GM12878 (cell line): ENCODE measurements around the gene SLC6A1.

Experiments used
- ATF7 ChIP-seq: fragments of 450-650 bp; IDR thresholded peaks from 2 replicates; pipeline ENCODE4 v1.6.1; 2016; ENCODE audit warnings: low read depth, mild to moderate bottlenecking
- CTCF ChIP-seq, 3 experiments: IDR thresholded peaks in 2 of 3; conservative IDR thresholded peaks in 1 of 3; 2 replicates each; pipeline ENCODE4 v1.5.1; 2011; ENCODE audit warnings: low read depth in 3 of 3, low read length in 3 of 3, mild to moderate bottlenecking in 3 of 3, control low read depth in 2 of 3, moderate library complexity in 2 of 3, inconsistent platforms in 1 of 3, mixed read lengths in 1 of 3; ENCODE audit not compliant: control insufficient read depth in 2 of 3, insufficient read depth in 1 of 3; ENCODE audit errors: extremely low read depth in 1 of 3
- IRF3 ChIP-seq: fragments of 450-650 bp; IDR thresholded peaks from 2 replicates; pipeline ENCODE4 v1.6.1; 2014; ENCODE audit warnings: mild to moderate bottlenecking
- TAF1 ChIP-seq: IDR thresholded peaks from 2 replicates; pipeline ENCODE4 v1.6.1; 2011; ENCODE audit warnings: mild to moderate bottlenecking, low read depth, low read length, borderline replicate concordance

- TF ChIP-seq CTCF (IDR thresholded peaks at IDR 0.05 in 2 of 3, conservative IDR thresholded peaks at IDR 0.05 in 1 of 3; ENCODE audit: control insufficient read depth in 2 of 3, extremely low read depth in 1 of 3, insufficient read depth in 1 of 3, low read depth in 3 of 3, low read length in 3 of 3) (no peak), IRF3 (no peak), TAF1 (no peak), ATF7 (no peak)
Measured at GRCh38 chr3:10993729-10994065, 1.1 kb downstream of the SLC6A1 start.
